ENCODE measurements around the gene AJAP1. TPM values are rescaled to one million over a fixed set of nuclear protein-coding genes. Genes with fewer than 3 reads are reported as not detected.

The AJAP1 gene
- total RNA-seq, 2 experiments from 2014 or later, result 0.39 to 0.47 TPM

DNA sequence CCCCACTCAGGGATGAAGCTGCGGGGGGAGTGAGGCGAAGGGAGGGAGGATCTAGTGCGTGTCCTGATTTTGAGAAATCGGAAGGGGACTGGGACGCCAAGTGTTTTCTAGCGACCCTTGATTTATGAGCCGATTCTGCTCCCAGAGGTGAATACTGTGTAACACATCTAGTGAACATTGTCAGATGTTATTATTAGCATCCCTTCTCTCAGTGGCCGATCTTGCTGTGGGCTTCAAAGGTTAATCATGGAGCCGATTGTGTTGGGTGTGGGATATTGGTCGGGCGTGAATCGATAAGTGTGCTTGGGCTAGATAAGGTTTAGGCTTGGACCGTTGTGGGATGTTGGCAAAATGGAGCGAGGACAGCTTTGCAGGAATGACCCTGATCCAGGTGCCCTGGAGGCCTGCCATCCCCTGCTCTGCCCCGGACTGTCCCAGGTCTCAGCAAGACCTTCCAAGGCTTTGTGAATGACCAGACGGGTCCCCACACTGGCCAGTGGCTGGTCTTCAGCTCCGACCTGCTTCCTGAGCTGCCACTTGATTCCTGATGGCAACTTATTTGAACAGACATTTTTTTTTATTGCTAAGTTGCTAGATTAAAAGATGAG is 2.2 kb downstream of the AJAP1 start:
- CTCF ChIA-PET, result no interaction called here
- no peak for DNase-seq
- intact Hi-C loops (cut with DNase I, micrococcal nuclease), result loop anchor here in 1 of 2 experiments (10.0 kb wide), 1 partner anchor 1318 kb away; no protein-coding TSS in a partner anchor
- Histone ChIP-seq H3K4me3 (ENCODE audit: low read length) (no peak overlapping the region), H3K27me3 (ENCODE audit: control insufficient read depth in 1 of 2, insufficient read depth in 2 of 2, low read length in 2 of 2) (peaks cover 35 to 52% of the 10 kb centered on the region in 2 experiments), H3K27ac (ENCODE audit: low read depth in 1 of 2, low read length in 2 of 2) (no peak overlapping the region), H3K9me3 (ENCODE audit: control insufficient read depth in 1 of 2, insufficient read depth in 1 of 2, low read length in 2 of 2) (peaks cover 0 to 20% of the 10 kb centered on the region in 2 experiments), H3K36me3 (ENCODE audit: insufficient read depth, low read length) (no peaks in the 10 kb centered on the region), H3K4me1 (ENCODE audit: insufficient read depth, low read length) (peaks cover 6% of the 10 kb centered on the region)
- Mint-ChIP-seq H3K4me3 (no peak overlapping the region), H3K27me3 (peaks cover 53% of the 10 kb centered on the region), H3K27ac (no peak overlapping the region), H3K36me3 (ENCODE audit: low read depth) (no peaks in the 10 kb centered on the region), H3K9me3 (no peaks in the 10 kb centered on the region), H3K4me1 (ENCODE audit: low read depth) (peaks cover 8% of the 10 kb centered on the region)
- no peak for ATAC-seq (ENCODE audit: poor library complexity)
- TF ChIP-seq, protein P1, sequence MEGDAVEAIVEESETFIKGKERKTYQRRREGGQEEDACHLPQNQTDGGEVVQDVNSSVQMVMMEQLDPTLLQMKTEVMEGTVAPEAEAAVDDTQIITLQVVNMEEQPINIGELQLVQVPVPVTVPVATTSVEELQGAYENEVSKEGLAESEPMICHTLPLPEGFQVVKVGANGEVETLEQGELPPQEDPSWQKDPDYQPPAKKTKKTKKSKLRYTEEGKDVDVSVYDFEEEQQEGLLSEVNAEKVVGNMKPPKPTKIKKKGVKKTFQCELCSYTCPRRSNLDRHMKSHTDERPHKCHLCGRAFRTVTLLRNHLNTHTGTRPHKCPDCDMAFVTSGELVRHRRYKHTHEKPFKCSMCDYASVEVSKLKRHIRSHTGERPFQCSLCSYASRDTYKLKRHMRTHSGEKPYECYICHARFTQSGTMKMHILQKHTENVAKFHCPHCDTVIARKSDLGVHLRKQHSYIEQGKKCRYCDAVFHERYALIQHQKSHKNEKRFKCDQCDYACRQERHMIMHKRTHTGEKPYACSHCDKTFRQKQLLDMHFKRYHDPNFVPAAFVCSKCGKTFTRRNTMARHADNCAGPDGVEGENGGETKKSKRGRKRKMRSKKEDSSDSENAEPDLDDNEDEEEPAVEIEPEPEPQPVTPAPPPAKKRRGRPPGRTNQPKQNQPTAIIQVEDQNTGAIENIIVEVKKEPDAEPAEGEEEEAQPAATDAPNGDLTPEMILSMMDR (IDR thresholded peaks at IDR 0.05), result no peak
- POLR2A ChIA-PET, result no interaction called here

DNA sequence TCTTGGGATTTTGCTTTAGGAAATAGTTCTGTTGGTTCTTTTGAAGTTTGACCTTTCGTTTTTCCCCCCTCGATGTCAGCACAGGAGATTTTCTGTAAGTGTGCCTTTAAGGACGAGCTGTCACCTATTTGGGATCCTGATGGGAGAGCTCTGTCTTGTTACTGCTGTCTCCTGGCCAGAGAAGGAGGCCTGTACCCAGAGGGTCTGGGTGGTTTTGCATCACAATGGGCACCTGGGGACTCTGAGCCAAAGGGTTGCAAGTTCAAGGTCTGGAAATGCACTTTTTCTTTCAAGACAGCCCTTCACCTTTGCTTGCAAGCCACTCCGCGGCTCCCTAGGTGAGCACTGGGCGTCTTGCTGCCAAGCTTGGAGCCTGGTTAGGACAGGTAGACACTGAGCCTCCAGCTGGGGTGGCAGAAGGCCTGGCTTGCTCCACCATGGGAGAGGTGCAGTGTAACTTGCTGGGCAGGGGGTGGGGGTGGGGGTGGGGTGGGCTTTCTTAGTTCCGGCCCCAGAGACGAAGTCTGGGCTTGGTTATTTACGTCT is 2.9 kb downstream of the AJAP1 start:
- Histone ChIP-seq H3K9me3 (ENCODE audit: control insufficient read depth in 1 of 2, insufficient read depth in 1 of 2, low read length in 2 of 2) (peaks cover 0 to 20% of the 10 kb centered on the region in 2 experiments), H3K27ac (ENCODE audit: low read depth in 1 of 2, low read length in 2 of 2) (no peak overlapping the region), H3K4me3 (ENCODE audit: low read length) (no peak overlapping the region), H3K36me3 (ENCODE audit: insufficient read depth, low read length) (no peaks in the 10 kb centered on the region), H3K27me3 (ENCODE audit: control insufficient read depth in 1 of 2, insufficient read depth in 2 of 2, low read length in 2 of 2) (peaks cover 35 to 49% of the 10 kb centered on the region in 2 experiments), H3K4me1 (ENCODE audit: insufficient read depth, low read length) (peaks cover 6% of the 10 kb centered on the region)
- ATAC-seq (ENCODE audit: poor library complexity) (no peak), DNase-seq (no peak)
- no peaks in the 10 kb centered on the region for H3K36me3 Mint-ChIP-seq (ENCODE audit: low read depth)
- TF ChIP-seq, protein P1 (IDR thresholded peaks at IDR 0.05), result no peak
- ChIA-PET POLR2A (no interaction called here), CTCF (no interaction called here)
- no peak overlapping the region for H3K27ac Mint-ChIP-seq
- intact Hi-C loops (cut with DNase I, micrococcal nuclease), result loop anchor here in 1 of 2 experiments (10.0 kb wide), 1 partner anchor 1317 kb away; no protein-coding TSS in a partner anchor
- H3K9me3 Mint-ChIP-seq, result no peaks in the 10 kb centered on the region
- peaks cover 8% of the 10 kb centered on the region for H3K4me1 Mint-ChIP-seq (ENCODE audit: low read depth)
- H3K27me3 Mint-ChIP-seq, result peaks cover 58% of the 10 kb centered on the region
- H3K4me3 Mint-ChIP-seq, result no peak overlapping the region

DNA sequence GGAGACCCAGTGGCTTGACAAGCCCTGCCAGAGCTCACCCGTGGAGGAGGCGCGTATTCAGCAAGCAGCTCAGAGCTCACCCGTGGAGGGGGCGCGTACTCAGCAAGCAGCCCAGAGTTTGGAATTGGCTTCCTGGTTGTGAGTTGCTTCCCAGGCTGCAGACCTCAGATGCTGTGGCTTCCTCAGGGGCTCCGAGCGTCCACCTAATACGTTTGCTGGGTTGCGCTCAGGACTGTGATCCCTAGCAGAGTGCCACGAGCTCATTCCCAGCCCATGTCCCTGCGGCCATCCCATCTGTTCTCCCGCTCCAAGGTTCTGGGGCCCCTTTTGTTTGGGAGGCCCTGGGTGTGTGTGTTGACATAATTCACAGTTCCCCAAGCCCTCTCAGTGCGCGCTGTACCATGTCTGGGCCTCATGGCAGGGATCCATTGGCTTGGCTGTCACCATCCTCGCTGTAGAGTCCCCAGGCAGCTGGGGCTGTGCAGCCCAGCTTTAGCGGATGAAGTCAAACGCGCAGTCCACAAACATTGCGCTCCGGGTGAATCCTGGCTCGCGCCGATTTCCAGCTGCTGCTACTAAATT is 3.6 kb downstream of the AJAP1 start:
- Mint-ChIP-seq H3K4me1 (ENCODE audit: low read depth) (peaks cover 8% of the 10 kb centered on the region), H3K9me3 (no peaks in the 10 kb centered on the region), H3K27me3 (peaks cover 59% of the 10 kb centered on the region), H3K4me3 (no peak overlapping the region), H3K27ac (no peak overlapping the region), H3K36me3 (ENCODE audit: low read depth) (no peaks in the 10 kb centered on the region)
- H3K36me3 ChIP-seq (ENCODE audit: insufficient read depth, low read length), result no peaks in the 10 kb centered on the region
- ATAC-seq (ENCODE audit: poor library complexity) (no peak), DNase-seq (no peak)
- CTCF ChIA-PET, result interaction anchor here (0.6 kb wide), 1 partner anchor 10 kb away, joined by 3 read pairs; no protein-coding TSS in a partner anchor
- no peak overlapping the region for H3K4me3 ChIP-seq (ENCODE audit: low read length)
- intact Hi-C loops (cut with DNase I, micrococcal nuclease), result loop anchor here in 1 of 2 experiments (10.0 kb wide), 1 partner anchor 1317 kb away; no protein-coding TSS in a partner anchor
- H3K4me1 ChIP-seq (ENCODE audit: insufficient read depth, low read length), result no peaks in the 10 kb centered on the region
- peaks cover 0 to 14% of the 10 kb centered on the region in 2 experiments for H3K9me3 ChIP-seq (ENCODE audit: control insufficient read depth in 1 of 2, insufficient read depth in 1 of 2, low read length in 2 of 2)
- POLR2A ChIA-PET, result no interaction called here
- no peak overlapping the region for H3K27ac ChIP-seq (ENCODE audit: low read depth in 1 of 2, low read length in 2 of 2)
- H3K27me3 ChIP-seq (ENCODE audit: control insufficient read depth in 1 of 2, insufficient read depth in 2 of 2, low read length in 2 of 2), result peaks cover 30 to 44% of the 10 kb centered on the region in 2 experiments
- TF ChIP-seq, protein P1 (IDR thresholded peaks at IDR 0.05), result no peak
